Mesendoderm (in vitro differentiated cells): ENCODE measurements around the gene TTYH2.

Experiments used
- DNase-seq: peaks from one replicate; pipeline ENCODE4 v3.0.0; 2013
- H2AK5ac ChIP-seq: 2 replicates; pipeline ENCODE4 v1.6.1; 2013; ENCODE audit warnings: low read length, inconsistent platforms
- H2BK120ac ChIP-seq: 2 replicates; pipeline ENCODE4 v1.6.1; 2013; ENCODE audit warnings: low read depth, mild to moderate bottlenecking, low read length, moderate library complexity, mixed read lengths
- H2BK15ac ChIP-seq: replicated peaks from 2 replicates; pipeline ENCODE4 v1.6.1; 2013; ENCODE audit warnings: low read depth, mild to moderate bottlenecking, moderate library complexity
- H2BK5ac ChIP-seq: 2 replicates; pipeline ENCODE4 v1.6.1; 2013; ENCODE audit warnings: low read length, inconsistent platforms
- H3K18ac ChIP-seq: 2 replicates; pipeline ENCODE4 v1.6.1; 2013; ENCODE audit warnings: mild to moderate bottlenecking, low read length, mixed read lengths
- H3K23ac ChIP-seq: one replicate; pipeline ENCODE4 v1.6.1; 2013; ENCODE audit warnings: low read length
- H3K27ac ChIP-seq: 2 replicates; pipeline ENCODE4 v1.5.1; 2013; ENCODE audit warnings: low read depth, mild to moderate bottlenecking, inconsistent platforms, low read length, moderate library complexity
- H3K27me3 ChIP-seq: 2 replicates; pipeline ENCODE4 v1.6.1; 2013; ENCODE audit warnings: low read length, control low read depth, mild to moderate bottlenecking, inconsistent platforms; ENCODE audit not compliant: insufficient read depth, poor library complexity
- H3K36me3 ChIP-seq: 2 replicates; pipeline ENCODE4 v1.6.1; 2013; ENCODE audit warnings: low read length, inconsistent platforms; ENCODE audit not compliant: control insufficient read depth, insufficient read depth
- H3K4ac ChIP-seq: one replicate; pipeline ENCODE4 v1.6.1; 2013; ENCODE audit warnings: low read depth, mild to moderate bottlenecking, low read length, moderate library complexity
- H3K4me1 ChIP-seq: 2 replicates; pipeline ENCODE4 v1.6.1; 2013; ENCODE audit warnings: low read depth, low read length, inconsistent platforms; ENCODE audit not compliant: control insufficient read depth
- H3K4me2 ChIP-seq: 2 replicates; pipeline ENCODE4 v1.6.1; 2013; ENCODE audit warnings: low read length
- H3K4me3 ChIP-seq: 2 replicates; pipeline ENCODE4 v1.5.1; 2013; ENCODE audit warnings: mild to moderate bottlenecking, low read length
- H3K56ac ChIP-seq: one replicate; pipeline ENCODE4 v1.6.1; 2013; ENCODE audit warnings: low read length
- H3K79me1 ChIP-seq: 2 replicates; pipeline ENCODE4 v1.6.1; 2013; ENCODE audit warnings: low read length, inconsistent platforms
- H3K79me2 ChIP-seq: 2 replicates; pipeline ENCODE4 v1.6.1; 2013; ENCODE audit warnings: mild to moderate bottlenecking, low read length; ENCODE audit not compliant: control insufficient read depth, insufficient read depth
- H3K9ac ChIP-seq: 2 replicates; pipeline ENCODE4 v1.6.1; 2013; ENCODE audit warnings: low read length, inconsistent platforms
- H4K5ac ChIP-seq: one replicate; pipeline ENCODE4 v1.6.1; 2013; ENCODE audit warnings: low read length
- H4K8ac ChIP-seq: one replicate; pipeline ENCODE4 v1.6.1; 2013; ENCODE audit warnings: low read depth, mild to moderate bottlenecking, control low read depth, low read length, moderate library complexity
- WGBS: extraction: QIAGEN DNeasy Blood & Tissue Kit; methylation state at CpG from one replicate; pipeline ENCODE4 v1.1.7; 2013; ENCODE audit warnings: low lambda C conversion rate, missing lambda C conversion rate; ENCODE audit not compliant: insufficient coverage; ENCODE audit errors: extremely low coverage; 5-methylcytosine and 5-hydroxymethylcytosine counted together

TTYH2 gene

GRCh38 chr17:74197801-74198200 lies 15.6 kb upstream of the TTYH2 start:
- Histone ChIP-seq H3K23ac (no peak overlapping the region), H3K79me1 (no peaks in the 10 kb centered on the region), H2BK120ac (no peak overlapping the region), H2AK5ac (no peak overlapping the region), H3K27me3 (no peaks in the 10 kb centered on the region), H3K4me3 (no peak overlapping the region), H2BK15ac (no peak overlapping the region), H4K5ac (no peak overlapping the region), H3K56ac (no peak overlapping the region), H3K18ac (no peak overlapping the region), H3K36me3 (no peaks in the 10 kb centered on the region), H3K4me1 (no peaks in the 10 kb centered on the region), H3K4ac (no peak overlapping the region), H3K4me2 (no peak overlapping the region), H3K9ac (no peak overlapping the region), H4K8ac (no peak overlapping the region), H3K79me2 (no peaks in the 10 kb centered on the region), H2BK5ac (no peak overlapping the region), H3K27ac (no peak overlapping the region)
- DNase-seq: no peak
- no CpG with 5 or more reads among the region's 2 CpGs for WGBS

- H3K36me3 ChIP-seq: no peaks in the 10 kb centered on the region
- no peak overlapping the region for H3K23ac ChIP-seq
- H2BK5ac ChIP-seq: no peak overlapping the region
- H2AK5ac ChIP-seq: no peak overlapping the region
- H3K4me2 ChIP-seq: no peak overlapping the region
- H4K8ac ChIP-seq: no peak overlapping the region
- WGBS: no CpG with 5 or more reads among the region's 6 CpGs
- H3K18ac ChIP-seq: no peak overlapping the region
- H3K9ac ChIP-seq: no peak overlapping the region
- no peak overlapping the region for H3K27ac ChIP-seq
- peaks cover 1% of the 10 kb centered on the region for H3K79me2 ChIP-seq
- no peak overlapping the region for H2BK120ac ChIP-seq
- H3K4ac ChIP-seq: no peak overlapping the region
- H3K4me1 ChIP-seq: no peaks in the 10 kb centered on the region
- H2BK15ac ChIP-seq: no peak overlapping the region
- H3K27me3 ChIP-seq: no peaks in the 10 kb centered on the region
- H3K4me3 ChIP-seq: no peak overlapping the region
- H3K56ac ChIP-seq: no peak overlapping the region
- no peak overlapping the region for H4K5ac ChIP-seq
- no peaks in the 10 kb centered on the region for H3K79me1 ChIP-seq
- DNase-seq: no peak
Observed at GRCh38 chr17:74198694-74199093, 14.7 kb upstream of the TTYH2 start.

GRCh38 chr17:74199306-74200092 lies 13.9 kb upstream of the TTYH2 start:
- H3K4ac ChIP-seq: no peak overlapping the region
- no peak overlapping the region for H3K56ac ChIP-seq
- no peak overlapping the region for H2BK120ac ChIP-seq
- no peak overlapping the region for H3K27ac ChIP-seq
- no peak overlapping the region for H3K4me3 ChIP-seq
- no peaks in the 10 kb centered on the region for H3K79me1 ChIP-seq
- H4K5ac ChIP-seq: no peak overlapping the region
- H3K4me1 ChIP-seq: no peaks in the 10 kb centered on the region
- H3K9ac ChIP-seq: peak overlapping the region; percentile 64
- H3K18ac ChIP-seq: no peak overlapping the region
- no peaks in the 10 kb centered on the region for H3K27me3 ChIP-seq
- no CpG with 5 or more reads among the region's 35 CpGs for WGBS
- peak; percentile 66 for DNase-seq
- H3K79me2 ChIP-seq: peaks cover 9% of the 10 kb centered on the region
- peak overlapping the region; percentile 48 for H3K4me2 ChIP-seq
- H2AK5ac ChIP-seq: no peak overlapping the region
- H2BK5ac ChIP-seq: no peak overlapping the region
- H2BK15ac ChIP-seq: no peak overlapping the region
- no peaks in the 10 kb centered on the region for H3K36me3 ChIP-seq
- H4K8ac ChIP-seq: no peak overlapping the region
- H3K23ac ChIP-seq: no peak overlapping the region

GRCh38 chr17:74200112-74200511 lies 13.3 kb upstream of the TTYH2 start:
- H3K4me2 ChIP-seq: no peak overlapping the region
- DNase-seq: no peak
- peaks cover 2% of the 10 kb centered on the region for H3K36me3 ChIP-seq
- no CpG with 5 or more reads among the region's 10 CpGs for WGBS
- H4K8ac ChIP-seq: no peak overlapping the region
- no peak overlapping the region for H3K56ac ChIP-seq
- no peak overlapping the region for H2BK120ac ChIP-seq
- no peak overlapping the region for H3K4ac ChIP-seq
- H3K4me1 ChIP-seq: peaks cover 1% of the 10 kb centered on the region
- H3K27ac ChIP-seq: no peak overlapping the region
- H2BK5ac ChIP-seq: no peak overlapping the region
- peaks cover 1% of the 10 kb centered on the region for H3K79me1 ChIP-seq
- no peak overlapping the region for H3K18ac ChIP-seq
- no peak overlapping the region for H2BK15ac ChIP-seq
- H3K27me3 ChIP-seq: no peaks in the 10 kb centered on the region
- H3K9ac ChIP-seq: peak overlapping the region; percentile 64
- no peak overlapping the region for H3K4me3 ChIP-seq
- H3K79me2 ChIP-seq: peaks cover 15% of the 10 kb centered on the region
- H4K5ac ChIP-seq: no peak overlapping the region
- H3K23ac ChIP-seq: no peak overlapping the region
- H2AK5ac ChIP-seq: no peak overlapping the region

GRCh38 chr17:74201250-74201649 lies 12.1 kb upstream of the TTYH2 start:
- no peak overlapping the region for H3K4me2 ChIP-seq
- H3K4me3 ChIP-seq: no peak overlapping the region
- H3K4ac ChIP-seq: no peak overlapping the region
- H2BK120ac ChIP-seq: no peak overlapping the region
- H2BK5ac ChIP-seq: no peak overlapping the region
- H3K4me1 ChIP-seq: peaks cover 3% of the 10 kb centered on the region
- no peak overlapping the region for H3K9ac ChIP-seq
- H2BK15ac ChIP-seq: no peak overlapping the region
- no peak overlapping the region for H4K5ac ChIP-seq
- peaks cover 8% of the 10 kb centered on the region for H3K79me1 ChIP-seq
- H3K23ac ChIP-seq: no peak overlapping the region
- no peaks in the 10 kb centered on the region for H3K27me3 ChIP-seq
- H3K18ac ChIP-seq: no peak overlapping the region
- H3K56ac ChIP-seq: no peak overlapping the region
- no peak overlapping the region for H3K27ac ChIP-seq
- H3K79me2 ChIP-seq: peaks cover 26% of the 10 kb centered on the region
- H4K8ac ChIP-seq: no peak overlapping the region
- no CpG with 5 or more reads among the region's 8 CpGs for WGBS
- peaks cover 6% of the 10 kb centered on the region for H3K36me3 ChIP-seq
- no peak overlapping the region for H2AK5ac ChIP-seq
- DNase-seq: no peak

GRCh38 chr17:74201948-74202347 lies 11.4 kb upstream of the TTYH2 start:
- Histone ChIP-seq H4K5ac (no peak overlapping the region), H3K36me3 (peaks cover 6% of the 10 kb centered on the region), H2BK120ac (no peak overlapping the region), H4K8ac (no peak overlapping the region), H3K4ac (no peak overlapping the region), H2BK5ac (no peak overlapping the region), H3K27ac (no peak overlapping the region), H2BK15ac (no peak overlapping the region), H3K9ac (no peak overlapping the region), H3K4me3 (no peak overlapping the region), H3K79me1 (peaks cover 8% of the 10 kb centered on the region), H3K18ac (no peak overlapping the region), H3K79me2 (peaks cover 32% of the 10 kb centered on the region), H3K27me3 (no peaks in the 10 kb centered on the region), H3K4me2 (no peak overlapping the region), H3K56ac (no peak overlapping the region), H3K23ac (no peak overlapping the region), H3K4me1 (peaks cover 3% of the 10 kb centered on the region), H2AK5ac (no peak overlapping the region)
- WGBS: no CpG with 5 or more reads among the region's 10 CpGs
- no peak for DNase-seq
